Measurements from ENCODE around the gene LRRC31.

Gene LRRC31

GRCh38 chr3:169869484-169870220 is at the start of gene LRRC31:
Gene LRRC31, minus strand, starts transcription at chr3:169869935. Its CDS starts 128 bp downstream, at chr3:169869807.
- no peak for DNase-seq (ENCODE audit: low read depth)

GRCh38 chr3:169914321-169914720 is 44.6 kb upstream of the LRRC31 start:
- DNase-seq (ENCODE audit: low read depth) = no peak

GRCh38 chr3:169913323-169913722 is 43.6 kb upstream of the LRRC31 start:
- DNase-seq (ENCODE audit: low read depth) = no peak

- DNase-seq (ENCODE audit: low read depth) = no peak
Observed at GRCh38 chr3:169911272-169911671, 41.5 kb upstream of the LRRC31 start, which contains the start of gene SAMD7. Gene SAMD7, plus strand, starts transcription at chr3:169911572. Its CDS starts 7,927 bp downstream, at chr3:169919499.

- no peak for DNase-seq (ENCODE audit: low read depth)
Observed at GRCh38 chr3:169907944-169908343, 38.2 kb upstream of the LRRC31 start.

GRCh38 chr3:169907476-169907875 is 37.7 kb upstream of the LRRC31 start:
- DNase-seq (ENCODE audit: low read depth) = no peak

- DNase-seq (ENCODE audit: low read depth) = no peak
Observed at GRCh38 chr3:169905404-169905803, 35.7 kb upstream of the LRRC31 start.

GRCh38 chr3:169901453-169901852 is 31.7 kb upstream of the LRRC31 start:
- no peak for DNase-seq (ENCODE audit: low read depth)

GRCh38 chr3:169897284-169897683 is 27.5 kb upstream of the LRRC31 start:
- DNase-seq (ENCODE audit: low read depth) = no peak

- DNase-seq (ENCODE audit: low read depth) = no peak
Observed at GRCh38 chr3:169895072-169895471, 25.3 kb upstream of the LRRC31 start.

GRCh38 chr3:169894110-169894509 is 24.4 kb upstream of the LRRC31 start:
- DNase-seq (ENCODE audit: low read depth) = no peak

- DNase-seq (ENCODE audit: low read depth) = no peak
Observed at GRCh38 chr3:169891886-169892285, 22.2 kb upstream of the LRRC31 start.

- no peak for DNase-seq (ENCODE audit: low read depth)
Observed at GRCh38 chr3:169886671-169887070, 16.9 kb upstream of the LRRC31 start.

- DNase-seq (ENCODE audit: low read depth) = no peak
Observed at GRCh38 chr3:169880576-169881250, 11.0 kb upstream of the LRRC31 start.

- DNase-seq (ENCODE audit: low read depth) = no peak
Observed at GRCh38 chr3:169879845-169880575, 10.3 kb upstream of the LRRC31 start.

GRCh38 chr3:169879013-169879557 is 9.3 kb upstream of the LRRC31 start:
- DNase-seq (ENCODE audit: low read depth) = no peak

- DNase-seq (ENCODE audit: low read depth) = no peak
Observed at GRCh38 chr3:169871129-169871886, 1.6 kb upstream of the LRRC31 start.

- DNase-seq (ENCODE audit: low read depth) = no peak
Observed at GRCh38 chr3:169868369-169868768, 1.4 kb downstream of the LRRC31 start.

GRCh38 chr3:169867584-169868210 is 2.0 kb downstream of the LRRC31 start:
- no peak for DNase-seq (ENCODE audit: low read depth)

- no peak for DNase-seq (ENCODE audit: low read depth)
Observed at GRCh38 chr3:169865176-169865767, 4.5 kb downstream of the LRRC31 start.

GRCh38 chr3:169864270-169864669 is 5.5 kb downstream of the LRRC31 start:
- no peak for DNase-seq (ENCODE audit: low read depth)

All from stimulated activated CD8-positive, alpha-beta memory T cell treated with anti-CD3 and anti-CD28 coated beads, Interleukin-15, amount 100 ng/mL, for 24 hours (primary cell).